ENCODE data around the gene TCERG1L.

The TCERG1L gene

DNA sequence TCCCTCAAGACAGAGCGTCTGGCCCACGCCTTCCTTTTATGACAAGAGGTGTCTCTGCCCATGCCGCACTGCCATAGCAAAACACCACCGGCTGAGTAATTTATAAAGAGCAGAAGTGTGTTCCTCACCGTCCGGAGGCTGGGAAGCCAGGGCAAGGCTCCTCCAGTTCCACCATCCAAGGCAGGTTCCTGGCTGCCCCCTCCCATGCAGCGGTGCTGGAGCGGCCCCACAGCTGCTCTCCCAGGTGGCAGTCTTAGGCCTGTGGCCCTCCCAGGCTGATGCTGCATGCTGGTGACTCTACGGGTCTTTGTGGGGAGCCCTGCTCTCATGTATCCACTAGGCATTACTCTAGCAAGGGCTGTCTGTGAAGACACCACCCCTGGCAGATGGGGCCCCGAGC, 113.1 kb downstream of the TCERG1L start:
- no peak for DNase-seq (ENCODE audit: low spot score)
- TF ChIP-seq, protein P1, sequence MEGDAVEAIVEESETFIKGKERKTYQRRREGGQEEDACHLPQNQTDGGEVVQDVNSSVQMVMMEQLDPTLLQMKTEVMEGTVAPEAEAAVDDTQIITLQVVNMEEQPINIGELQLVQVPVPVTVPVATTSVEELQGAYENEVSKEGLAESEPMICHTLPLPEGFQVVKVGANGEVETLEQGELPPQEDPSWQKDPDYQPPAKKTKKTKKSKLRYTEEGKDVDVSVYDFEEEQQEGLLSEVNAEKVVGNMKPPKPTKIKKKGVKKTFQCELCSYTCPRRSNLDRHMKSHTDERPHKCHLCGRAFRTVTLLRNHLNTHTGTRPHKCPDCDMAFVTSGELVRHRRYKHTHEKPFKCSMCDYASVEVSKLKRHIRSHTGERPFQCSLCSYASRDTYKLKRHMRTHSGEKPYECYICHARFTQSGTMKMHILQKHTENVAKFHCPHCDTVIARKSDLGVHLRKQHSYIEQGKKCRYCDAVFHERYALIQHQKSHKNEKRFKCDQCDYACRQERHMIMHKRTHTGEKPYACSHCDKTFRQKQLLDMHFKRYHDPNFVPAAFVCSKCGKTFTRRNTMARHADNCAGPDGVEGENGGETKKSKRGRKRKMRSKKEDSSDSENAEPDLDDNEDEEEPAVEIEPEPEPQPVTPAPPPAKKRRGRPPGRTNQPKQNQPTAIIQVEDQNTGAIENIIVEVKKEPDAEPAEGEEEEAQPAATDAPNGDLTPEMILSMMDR (IDR thresholded peaks at IDR 0.05; ENCODE audit: borderline replicate concordance, control extremely low read depth, extremely low read depth, insufficient read depth, missing control alignments): no peak
- in situ Hi-C loops (cut with MboI; ENCODE audit: low sequenced_read_pairs, unreplicated experiment): no loop called here

DNA sequence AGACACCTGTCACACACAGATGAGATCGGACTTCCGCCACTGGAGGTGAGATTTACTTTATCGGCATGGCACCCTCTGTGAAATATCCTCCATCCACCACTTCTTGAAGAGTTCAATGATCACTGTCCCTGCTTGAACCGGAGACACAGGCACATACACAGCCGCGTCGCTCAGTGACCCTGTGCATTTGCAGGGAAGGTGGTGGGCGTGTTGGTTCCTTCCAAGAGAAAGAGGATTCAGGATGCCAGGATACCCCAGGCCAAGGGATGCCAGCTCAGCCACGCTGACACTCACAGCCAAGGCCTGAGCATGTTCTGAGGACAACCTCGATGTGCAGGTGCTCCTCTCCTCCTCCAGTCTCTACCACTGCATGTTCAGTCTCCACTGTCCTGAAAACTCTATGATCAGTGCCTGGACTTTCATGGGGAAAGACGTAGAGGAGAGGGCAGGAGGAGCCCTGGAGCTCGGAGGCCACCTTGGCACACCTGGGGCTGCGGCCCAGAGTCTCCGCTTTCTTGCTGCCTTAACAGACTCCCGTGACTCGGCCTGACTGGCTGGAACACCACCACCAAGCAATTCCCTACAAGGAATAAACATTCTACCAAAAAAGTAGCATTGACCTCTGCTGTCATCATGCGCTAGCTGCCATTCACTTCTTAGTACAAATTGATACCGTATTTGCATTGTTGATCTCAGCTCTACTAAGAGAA, 115.2 kb downstream of the TCERG1L start:
- TF ChIP-seq, protein P1 (IDR thresholded peaks at IDR 0.05; ENCODE audit: borderline replicate concordance, control extremely low read depth, extremely low read depth, insufficient read depth, missing control alignments): no peak
- in situ Hi-C loops (cut with MboI; ENCODE audit: low sequenced_read_pairs, unreplicated experiment): no loop called here
- no peak for DNase-seq (ENCODE audit: low spot score)

DNA sequence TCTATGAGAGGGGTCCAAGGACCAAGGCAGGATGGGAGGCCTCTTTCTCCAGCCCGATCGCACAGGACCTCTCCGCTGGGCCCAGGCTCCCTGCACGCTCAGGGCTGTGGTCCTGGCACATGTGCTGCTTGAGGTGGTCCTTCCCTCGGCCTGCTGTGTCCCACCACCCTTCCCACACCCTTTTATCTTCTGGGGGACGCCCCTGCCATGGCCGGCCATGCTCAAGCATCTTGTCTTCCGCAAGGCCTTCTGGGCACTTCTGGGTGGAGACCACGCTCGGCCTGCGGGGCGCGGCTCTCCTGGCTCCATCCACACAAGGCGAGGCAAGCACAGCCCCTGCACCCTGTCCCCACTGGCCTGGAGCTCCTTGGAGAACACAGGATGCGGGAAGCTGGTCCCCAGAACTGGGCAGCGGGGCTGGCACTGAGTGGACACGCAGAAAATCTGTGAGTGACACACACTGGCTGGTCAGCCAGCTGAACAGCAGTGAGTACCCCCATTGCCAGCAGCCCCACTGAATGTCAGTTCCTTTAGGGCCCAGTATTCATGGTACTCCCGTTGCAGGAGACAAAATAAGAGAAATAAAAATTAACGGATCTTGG, 115.9 kb downstream of the TCERG1L start:
- DNase-seq (ENCODE audit: low spot score): no peak
- TF ChIP-seq, protein P1 (IDR thresholded peaks at IDR 0.05; ENCODE audit: borderline replicate concordance, control extremely low read depth, extremely low read depth, insufficient read depth, missing control alignments): no peak
- in situ Hi-C loops (cut with MboI; ENCODE audit: low sequenced_read_pairs, unreplicated experiment): no loop called here

DNA sequence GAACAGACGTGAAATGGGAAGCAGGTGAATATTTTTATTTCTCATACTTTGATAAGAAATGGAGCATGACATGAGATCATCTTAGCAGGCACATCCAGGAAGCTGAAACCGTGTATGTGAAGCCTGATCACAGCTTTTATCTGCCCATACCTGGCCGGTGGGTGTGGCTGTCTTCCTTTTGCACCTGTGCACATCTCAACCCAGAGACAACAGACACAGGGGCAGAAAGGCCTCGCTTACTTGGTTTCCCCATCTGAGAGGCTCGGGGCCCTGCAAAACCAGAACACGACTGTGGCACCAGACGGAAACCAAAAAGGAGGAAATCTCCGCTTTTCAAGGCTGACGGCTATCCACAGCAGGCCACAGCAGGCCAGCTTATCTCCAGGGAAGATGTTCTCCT, 116.4 kb downstream of the TCERG1L start:
- in situ Hi-C loops (cut with MboI; ENCODE audit: low sequenced_read_pairs, unreplicated experiment): no loop called here
- TF ChIP-seq, protein P1 (IDR thresholded peaks at IDR 0.05; ENCODE audit: borderline replicate concordance, control extremely low read depth, extremely low read depth, insufficient read depth, missing control alignments): no peak
- DNase-seq (ENCODE audit: low spot score): no peak

DNA sequence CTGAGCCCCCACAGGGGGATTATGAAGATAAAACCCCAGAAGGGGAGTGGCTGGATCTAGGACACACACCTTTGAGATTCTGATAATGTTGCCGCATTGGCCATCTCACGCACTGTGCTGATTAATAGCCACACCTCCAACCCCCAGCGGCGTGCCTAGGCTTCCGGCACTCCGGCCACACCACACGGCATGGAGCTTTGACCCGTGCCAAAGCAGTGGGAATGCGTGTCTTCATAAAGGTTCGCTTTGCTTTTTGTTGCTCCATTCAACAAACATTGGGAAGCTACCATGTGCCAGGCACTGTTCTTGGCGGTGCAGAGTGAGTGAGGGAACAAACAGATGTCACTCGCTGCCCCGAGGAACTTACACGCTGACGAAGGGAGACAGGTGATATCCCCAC, 117.6 kb downstream of the TCERG1L start:
- DNase-seq (ENCODE audit: low spot score): no peak
- TF ChIP-seq, protein P1 (IDR thresholded peaks at IDR 0.05; ENCODE audit: borderline replicate concordance, control extremely low read depth, extremely low read depth, insufficient read depth, missing control alignments): no peak
- in situ Hi-C loops (cut with MboI; ENCODE audit: low sequenced_read_pairs, unreplicated experiment): no loop called here

DNA sequence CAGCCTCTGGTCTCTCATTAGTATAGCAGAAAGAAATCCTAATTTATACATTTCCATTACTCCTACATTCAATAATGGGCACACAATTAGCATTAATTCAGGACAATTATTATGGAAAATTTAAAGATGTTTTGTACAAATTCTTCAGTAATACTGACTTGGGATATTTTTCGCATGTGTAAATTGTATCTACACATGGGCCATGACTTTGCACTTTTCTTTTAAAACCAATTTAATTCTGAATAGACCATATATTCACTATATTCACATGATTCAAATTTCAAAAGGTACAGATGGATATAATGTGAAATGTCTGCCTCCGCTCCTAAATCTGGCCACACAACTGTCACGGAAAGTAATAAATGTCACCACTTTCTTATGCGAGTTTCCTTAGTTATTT, 123.0 kb downstream of the TCERG1L start:
- in situ Hi-C loops (cut with MboI; ENCODE audit: low sequenced_read_pairs, unreplicated experiment): no loop called here
- TF ChIP-seq, protein P1 (IDR thresholded peaks at IDR 0.05; ENCODE audit: borderline replicate concordance, control extremely low read depth, extremely low read depth, insufficient read depth, missing control alignments): no peak

More for the DNA sequence above, 123.0 kb downstream of the TCERG1L start:
- no peak for DNase-seq (ENCODE audit: low spot score)

Measured in GM13976 (cell line).